WTC11 (cell line): ENCODE measurements around the gene AMBRA1. TPM values are rescaled to one million over a fixed set of nuclear protein-coding genes. Genes with fewer than 3 reads are reported as not detected.

Source experiments
- ATAC-seq: fragments of 200-7000 bp; cut with Tn5 transposase; 2 replicates; pipeline ENCODE4 v1.10.0; 2021; ENCODE audit warnings: mild to moderate bottlenecking, moderate library complexity
- CTCF ChIA-PET: fragments of 300-600 bp; sonication (Branson Sonifier 250); formaldehyde crosslinking; loops from one replicate; lab custom pipeline; 2021; ENCODE audit warnings: antibody characterized with exemption; lab: Charles Lee
- POLR2A ChIA-PET: fragments of 350-600 bp; sonication (Branson Sonifier 250); formaldehyde crosslinking; loops from one replicate; lab custom pipeline; 2021; ENCODE audit warnings: antibody characterized with exemption; lab: Charles Lee
- DNase-seq: peaks from one replicate; pipeline ENCODE4 v3.0.0; 2021; ENCODE audit warnings: low spot score
- H3K27ac Mint-ChIP-seq: 2 replicates; pipeline ENCODE4 v1.8.0; 2021; ENCODE audit warnings: mixed read lengths
- H3K27me3 Mint-ChIP-seq: 2 replicates; pipeline ENCODE4 v1.8.0; 2021; ENCODE audit warnings: low read depth, mild to moderate bottlenecking, moderate library complexity, mixed read lengths
- H3K36me3 Mint-ChIP-seq: 2 replicates; pipeline ENCODE4 v1.8.0; 2021; ENCODE audit warnings: mixed read lengths
- H3K4me1 Mint-ChIP-seq: 2 replicates; pipeline ENCODE4 v1.8.0; 2022; ENCODE audit warnings: mixed read lengths
- H3K4me3 Mint-ChIP-seq: 2 replicates; pipeline ENCODE4 v1.8.0; 2021; ENCODE audit warnings: mild to moderate bottlenecking, moderate library complexity, mixed read lengths
- H3K9me3 Mint-ChIP-seq: 2 replicates; pipeline ENCODE4 v1.8.0; 2021; ENCODE audit warnings: mixed read lengths
- CBFB ChIP-seq: sonication (generic); formaldehyde crosslinking; IDR thresholded peaks from 2 replicates; pipeline ENCODE4 v1.8.1; 2022; ENCODE audit warnings: mild to moderate bottlenecking, low read depth, missing genetic modification reagents
- FOXJ3 ChIP-seq: sonication (generic); formaldehyde crosslinking; IDR thresholded peaks from 2 replicates; pipeline ENCODE4 v1.9.0; 2021; ENCODE audit warnings: missing genetic modification reagents, mild to moderate bottlenecking, borderline replicate concordance
- FOXK1 ChIP-seq: sonication (generic); formaldehyde crosslinking; IDR thresholded peaks from 2 replicates; pipeline ENCODE4 v1.8.0; 2022; ENCODE audit warnings: mild to moderate bottlenecking, moderate library complexity, missing genetic modification reagents
- GTF2I ChIP-seq: fragments of 250-450 bp; sonication (Bioruptor Pico); conservative IDR thresholded peaks from 2 replicates; pipeline ENCODE4 v1.4.0; 2021; ENCODE audit warnings: mild to moderate bottlenecking
- TEAD1 ChIP-seq: sonication (generic); formaldehyde crosslinking; IDR thresholded peaks from 2 replicates; pipeline ENCODE4 v1.8.0; 2022; ENCODE audit warnings: mild to moderate bottlenecking, missing genetic modification reagents
- ZNF121 ChIP-seq: sonication (generic); formaldehyde crosslinking; IDR thresholded peaks from 2 replicates; pipeline ENCODE4 v1.8.0; 2023; ENCODE audit warnings: missing genetic modification reagents
- total RNA-seq: library from RNA; stranded (reverse); gene quantifications from 3 replicates; pipeline ENCODE4 v1.2.3, GENCODE V29; 2021
- TF ChIP-seq, protein P1 (sequence below): fragments of 250-450 bp; sonication (Bioruptor Pico); conservative IDR thresholded peaks from 2 replicates; pipeline ENCODE4 v1.9.0; 2021; ENCODE audit warnings: mild to moderate bottlenecking
- TF ChIP-seq, protein P2 (sequence below): fragments of 250-450 bp; sonication (Bioruptor Pico); IDR thresholded peaks from 2 replicates; pipeline ENCODE4 v1.9.0; 2021; ENCODE audit warnings: mild to moderate bottlenecking
- TF ChIP-seq, protein P3 (sequence below): sonication (generic); formaldehyde crosslinking; IDR thresholded peaks from 2 replicates; pipeline ENCODE4 v1.8.1; 2022; ENCODE audit warnings: mild to moderate bottlenecking, missing genetic modification reagents, moderate library complexity, borderline replicate concordance
- TF ChIP-seq, protein P4 (sequence below): sonication (generic); formaldehyde crosslinking; IDR thresholded peaks from 2 replicates; pipeline ENCODE4 v1.8.0; 2022; ENCODE audit warnings: mild to moderate bottlenecking, missing genetic modification reagents
- TF ChIP-seq, protein P5 (sequence below): sonication (generic); formaldehyde crosslinking; IDR thresholded peaks from 2 replicates; pipeline ENCODE4 v1.8.1; 2022; ENCODE audit warnings: mild to moderate bottlenecking, moderate library complexity, missing genetic modification reagents
- TF ChIP-seq, protein P6 (sequence below): sonication (generic); formaldehyde crosslinking; IDR thresholded peaks from 2 replicates; pipeline ENCODE4 v1.8.1; 2023; ENCODE audit warnings: mild to moderate bottlenecking, missing genetic modification reagents
- TF ChIP-seq, protein P7 (sequence below): fragments of 250-450 bp; sonication (Bioruptor Pico); IDR thresholded peaks from 2 replicates; pipeline ENCODE4 v2.1.2; 2022; ENCODE audit warnings: mild to moderate bottlenecking, moderate library complexity
- TF ChIP-seq, protein P8 (sequence below): sonication (generic); formaldehyde crosslinking; IDR thresholded peaks from 2 replicates; pipeline ENCODE4 v1.8.1; 2022; ENCODE audit warnings: low read depth, mild to moderate bottlenecking, moderate library complexity, missing genetic modification reagents, borderline replicate concordance
- TF ChIP-seq, protein P9 (sequence below): sonication (generic); formaldehyde crosslinking; IDR thresholded peaks from 2 replicates; pipeline ENCODE4 v1.8.0; 2023; ENCODE audit warnings: missing genetic modification reagents
- TF ChIP-seq, protein P10 (sequence below): fragments of 200-600 bp; IDR thresholded peaks from 2 replicates; pipeline ENCODE4 v1.8.0; 2022; ENCODE audit warnings: antibody characterized with exemption

Gene AMBRA1
- total RNA-seq, 1 experiment from 2014 or later: 35.0 TPM

DNA sequence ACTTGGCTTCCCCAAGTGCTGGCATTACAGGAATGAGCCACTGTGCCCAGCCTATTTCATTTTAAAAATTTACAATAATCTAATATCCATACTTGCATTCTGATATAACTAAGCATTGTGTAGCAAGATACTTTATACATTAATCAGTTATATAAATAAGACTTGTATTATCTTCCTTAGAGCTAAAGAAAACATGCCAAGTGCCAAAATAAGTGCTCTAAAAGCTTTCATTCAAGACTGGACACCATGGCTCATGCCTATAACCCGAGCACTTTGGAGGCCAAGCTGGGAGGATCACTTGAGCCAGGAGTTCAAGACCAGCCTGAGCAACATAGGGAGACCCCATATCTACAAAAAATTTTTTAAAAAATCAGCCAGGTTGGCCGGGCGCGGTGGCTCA, 123.9 kb downstream of the AMBRA1 start (continued):
- no peak for TF ChIP-seq GTF2I
- TF ChIP-seq, protein P1, sequence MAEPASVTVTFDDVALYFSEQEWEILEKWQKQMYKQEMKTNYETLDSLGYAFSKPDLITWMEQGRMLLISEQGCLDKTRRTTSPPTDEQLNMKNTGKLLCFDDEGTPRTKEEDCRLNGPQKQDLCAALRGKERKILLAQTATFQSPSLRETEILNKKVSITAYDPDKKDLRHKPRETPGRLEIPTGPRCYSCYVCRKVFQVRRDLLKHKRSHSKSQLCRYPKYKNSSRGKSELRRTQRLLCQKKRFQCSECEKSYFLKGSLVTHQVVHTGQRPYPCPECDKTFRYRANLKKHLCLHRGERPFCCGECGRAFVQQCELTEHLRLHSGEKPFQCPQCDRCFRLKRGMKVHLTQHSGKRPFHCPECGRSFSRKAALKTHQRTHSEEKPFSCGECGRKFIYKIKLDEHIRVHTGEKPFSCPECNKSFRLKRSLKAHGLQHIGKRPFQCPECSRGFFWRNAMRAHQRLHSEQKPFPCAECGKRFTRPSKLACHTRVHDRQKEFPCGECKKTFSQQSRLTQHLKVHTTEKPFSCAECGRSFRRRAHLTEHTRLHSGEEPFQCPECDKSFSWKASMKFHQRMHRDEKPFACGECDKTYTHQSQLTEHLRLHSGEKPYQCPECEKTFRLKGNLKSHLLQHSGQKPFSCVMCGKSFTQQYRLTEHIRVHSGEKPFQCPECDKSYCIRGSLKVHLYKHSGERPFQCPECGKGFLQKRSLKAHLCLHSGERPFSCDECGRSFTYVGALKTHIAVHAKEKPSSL: no peak
- TF ChIP-seq, protein P2, sequence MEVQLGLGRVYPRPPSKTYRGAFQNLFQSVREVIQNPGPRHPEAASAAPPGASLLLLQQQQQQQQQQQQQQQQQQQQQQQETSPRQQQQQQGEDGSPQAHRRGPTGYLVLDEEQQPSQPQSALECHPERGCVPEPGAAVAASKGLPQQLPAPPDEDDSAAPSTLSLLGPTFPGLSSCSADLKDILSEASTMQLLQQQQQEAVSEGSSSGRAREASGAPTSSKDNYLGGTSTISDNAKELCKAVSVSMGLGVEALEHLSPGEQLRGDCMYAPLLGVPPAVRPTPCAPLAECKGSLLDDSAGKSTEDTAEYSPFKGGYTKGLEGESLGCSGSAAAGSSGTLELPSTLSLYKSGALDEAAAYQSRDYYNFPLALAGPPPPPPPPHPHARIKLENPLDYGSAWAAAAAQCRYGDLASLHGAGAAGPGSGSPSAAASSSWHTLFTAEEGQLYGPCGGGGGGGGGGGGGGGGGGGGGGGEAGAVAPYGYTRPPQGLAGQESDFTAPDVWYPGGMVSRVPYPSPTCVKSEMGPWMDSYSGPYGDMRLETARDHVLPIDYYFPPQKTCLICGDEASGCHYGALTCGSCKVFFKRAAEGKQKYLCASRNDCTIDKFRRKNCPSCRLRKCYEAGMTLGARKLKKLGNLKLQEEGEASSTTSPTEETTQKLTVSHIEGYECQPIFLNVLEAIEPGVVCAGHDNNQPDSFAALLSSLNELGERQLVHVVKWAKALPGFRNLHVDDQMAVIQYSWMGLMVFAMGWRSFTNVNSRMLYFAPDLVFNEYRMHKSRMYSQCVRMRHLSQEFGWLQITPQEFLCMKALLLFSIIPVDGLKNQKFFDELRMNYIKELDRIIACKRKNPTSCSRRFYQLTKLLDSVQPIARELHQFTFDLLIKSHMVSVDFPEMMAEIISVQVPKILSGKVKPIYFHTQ (CRISPR knock-in tag): no peak
- TF ChIP-seq, protein P3, sequence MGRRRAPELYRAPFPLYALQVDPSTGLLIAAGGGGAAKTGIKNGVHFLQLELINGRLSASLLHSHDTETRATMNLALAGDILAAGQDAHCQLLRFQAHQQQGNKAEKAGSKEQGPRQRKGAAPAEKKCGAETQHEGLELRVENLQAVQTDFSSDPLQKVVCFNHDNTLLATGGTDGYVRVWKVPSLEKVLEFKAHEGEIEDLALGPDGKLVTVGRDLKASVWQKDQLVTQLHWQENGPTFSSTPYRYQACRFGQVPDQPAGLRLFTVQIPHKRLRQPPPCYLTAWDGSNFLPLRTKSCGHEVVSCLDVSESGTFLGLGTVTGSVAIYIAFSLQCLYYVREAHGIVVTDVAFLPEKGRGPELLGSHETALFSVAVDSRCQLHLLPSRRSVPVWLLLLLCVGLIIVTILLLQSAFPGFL (CRISPR knock-in tag): no peak
- TF ChIP-seq, protein P4, sequence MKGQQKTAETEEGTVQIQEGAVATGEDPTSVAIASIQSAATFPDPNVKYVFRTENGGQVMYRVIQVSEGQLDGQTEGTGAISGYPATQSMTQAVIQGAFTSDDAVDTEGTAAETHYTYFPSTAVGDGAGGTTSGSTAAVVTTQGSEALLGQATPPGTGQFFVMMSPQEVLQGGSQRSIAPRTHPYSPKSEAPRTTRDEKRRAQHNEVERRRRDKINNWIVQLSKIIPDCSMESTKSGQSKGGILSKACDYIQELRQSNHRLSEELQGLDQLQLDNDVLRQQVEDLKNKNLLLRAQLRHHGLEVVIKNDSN: no peak

DNA sequence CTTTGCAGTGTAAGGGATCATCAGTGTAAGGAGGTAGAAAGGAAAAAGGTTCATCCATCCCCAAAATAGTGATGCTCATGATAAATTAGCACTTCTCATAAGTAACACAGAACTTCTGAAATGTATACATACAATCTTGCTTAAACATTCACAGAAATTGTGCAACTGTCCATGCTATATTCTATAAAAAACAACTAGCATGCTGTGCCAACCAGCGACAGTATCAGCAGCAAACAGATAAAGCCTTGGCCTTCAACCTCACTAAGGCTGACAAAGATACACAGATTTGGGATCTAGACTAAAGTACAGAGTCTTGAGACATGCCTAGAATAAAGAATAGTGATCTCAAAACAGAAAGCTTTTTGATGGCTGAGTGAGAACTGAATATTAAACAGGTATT, 128.1 kb downstream of the AMBRA1 start:
- H3K4me1 Mint-ChIP-seq: peaks cover 34% of the 10 kb centered on the region
- ChIA-PET CTCF (interaction anchor here (1.9 kb wide), 1 partner anchor 25 kb away, joined by 7 read pairs; no protein-coding TSS in a partner anchor), POLR2A (no interaction called here)
- H3K27ac Mint-ChIP-seq: no peak overlapping the region
- DNase-seq (no peak), ATAC-seq (no peak)
- no peaks in the 10 kb centered on the region for H3K9me3 Mint-ChIP-seq
- H3K4me3 Mint-ChIP-seq: no peak overlapping the region
- no peaks in the 10 kb centered on the region for H3K27me3 Mint-ChIP-seq
- peaks cover 2% of the 10 kb centered on the region; the same call in 1 of the 2 replicates for H3K36me3 Mint-ChIP-seq
- TF ChIP-seq CBFB (CRISPR knock-in tag) (no peak), ZNF121 (CRISPR knock-in tag) (no peak), FOXJ3 (no peak), TEAD1 (CRISPR knock-in tag) (no peak), FOXK1 (CRISPR knock-in tag) (no peak)
- TF ChIP-seq, protein P5, sequence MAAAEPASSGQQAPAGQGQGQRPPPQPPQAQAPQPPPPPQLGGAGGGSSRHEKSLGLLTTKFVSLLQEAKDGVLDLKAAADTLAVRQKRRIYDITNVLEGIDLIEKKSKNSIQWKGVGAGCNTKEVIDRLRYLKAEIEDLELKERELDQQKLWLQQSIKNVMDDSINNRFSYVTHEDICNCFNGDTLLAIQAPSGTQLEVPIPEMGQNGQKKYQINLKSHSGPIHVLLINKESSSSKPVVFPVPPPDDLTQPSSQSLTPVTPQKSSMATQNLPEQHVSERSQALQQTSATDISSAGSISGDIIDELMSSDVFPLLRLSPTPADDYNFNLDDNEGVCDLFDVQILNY (CRISPR knock-in tag): no peak
- TF ChIP-seq, protein P6, sequence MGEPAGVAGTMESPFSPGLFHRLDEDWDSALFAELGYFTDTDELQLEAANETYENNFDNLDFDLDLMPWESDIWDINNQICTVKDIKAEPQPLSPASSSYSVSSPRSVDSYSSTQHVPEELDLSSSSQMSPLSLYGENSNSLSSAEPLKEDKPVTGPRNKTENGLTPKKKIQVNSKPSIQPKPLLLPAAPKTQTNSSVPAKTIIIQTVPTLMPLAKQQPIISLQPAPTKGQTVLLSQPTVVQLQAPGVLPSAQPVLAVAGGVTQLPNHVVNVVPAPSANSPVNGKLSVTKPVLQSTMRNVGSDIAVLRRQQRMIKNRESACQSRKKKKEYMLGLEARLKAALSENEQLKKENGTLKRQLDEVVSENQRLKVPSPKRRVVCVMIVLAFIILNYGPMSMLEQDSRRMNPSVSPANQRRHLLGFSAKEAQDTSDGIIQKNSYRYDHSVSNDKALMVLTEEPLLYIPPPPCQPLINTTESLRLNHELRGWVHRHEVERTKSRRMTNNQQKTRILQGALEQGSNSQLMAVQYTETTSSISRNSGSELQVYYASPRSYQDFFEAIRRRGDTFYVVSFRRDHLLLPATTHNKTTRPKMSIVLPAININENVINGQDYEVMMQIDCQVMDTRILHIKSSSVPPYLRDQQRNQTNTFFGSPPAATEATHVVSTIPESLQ: no peak
- TF ChIP-seq, protein P7, sequence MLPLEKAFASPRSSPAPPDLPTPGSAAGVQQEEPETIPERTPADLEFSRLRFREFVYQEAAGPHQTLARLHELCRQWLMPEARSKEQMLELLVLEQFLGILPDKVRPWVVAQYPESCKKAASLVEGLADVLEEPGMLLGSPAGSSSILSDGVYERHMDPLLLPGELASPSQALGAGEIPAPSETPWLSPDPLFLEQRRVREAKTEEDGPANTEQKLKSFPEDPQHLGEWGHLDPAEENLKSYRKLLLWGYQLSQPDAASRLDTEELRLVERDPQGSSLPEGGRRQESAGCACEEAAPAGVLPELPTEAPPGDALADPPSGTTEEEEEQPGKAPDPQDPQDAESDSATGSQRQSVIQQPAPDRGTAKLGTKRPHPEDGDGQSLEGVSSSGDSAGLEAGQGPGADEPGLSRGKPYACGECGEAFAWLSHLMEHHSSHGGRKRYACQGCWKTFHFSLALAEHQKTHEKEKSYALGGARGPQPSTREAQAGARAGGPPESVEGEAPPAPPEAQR (CRISPR knock-in tag): no peak
- TF ChIP-seq, protein P2 (CRISPR knock-in tag): no peak
- TF ChIP-seq, protein P8, sequence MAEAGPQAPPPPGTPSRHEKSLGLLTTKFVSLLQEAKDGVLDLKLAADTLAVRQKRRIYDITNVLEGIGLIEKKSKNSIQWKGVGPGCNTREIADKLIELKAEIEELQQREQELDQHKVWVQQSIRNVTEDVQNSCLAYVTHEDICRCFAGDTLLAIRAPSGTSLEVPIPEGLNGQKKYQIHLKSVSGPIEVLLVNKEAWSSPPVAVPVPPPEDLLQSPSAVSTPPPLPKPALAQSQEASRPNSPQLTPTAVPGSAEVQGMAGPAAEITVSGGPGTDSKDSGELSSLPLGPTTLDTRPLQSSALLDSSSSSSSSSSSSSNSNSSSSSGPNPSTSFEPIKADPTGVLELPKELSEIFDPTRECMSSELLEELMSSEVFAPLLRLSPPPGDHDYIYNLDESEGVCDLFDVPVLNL (CRISPR knock-in tag): no peak
- TF ChIP-seq, protein P9, sequence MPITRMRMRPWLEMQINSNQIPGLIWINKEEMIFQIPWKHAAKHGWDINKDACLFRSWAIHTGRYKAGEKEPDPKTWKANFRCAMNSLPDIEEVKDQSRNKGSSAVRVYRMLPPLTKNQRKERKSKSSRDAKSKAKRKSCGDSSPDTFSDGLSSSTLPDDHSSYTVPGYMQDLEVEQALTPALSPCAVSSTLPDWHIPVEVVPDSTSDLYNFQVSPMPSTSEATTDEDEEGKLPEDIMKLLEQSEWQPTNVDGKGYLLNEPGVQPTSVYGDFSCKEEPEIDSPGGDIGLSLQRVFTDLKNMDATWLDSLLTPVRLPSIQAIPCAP (CRISPR knock-in tag): no peak
- TF ChIP-seq, protein P10, sequence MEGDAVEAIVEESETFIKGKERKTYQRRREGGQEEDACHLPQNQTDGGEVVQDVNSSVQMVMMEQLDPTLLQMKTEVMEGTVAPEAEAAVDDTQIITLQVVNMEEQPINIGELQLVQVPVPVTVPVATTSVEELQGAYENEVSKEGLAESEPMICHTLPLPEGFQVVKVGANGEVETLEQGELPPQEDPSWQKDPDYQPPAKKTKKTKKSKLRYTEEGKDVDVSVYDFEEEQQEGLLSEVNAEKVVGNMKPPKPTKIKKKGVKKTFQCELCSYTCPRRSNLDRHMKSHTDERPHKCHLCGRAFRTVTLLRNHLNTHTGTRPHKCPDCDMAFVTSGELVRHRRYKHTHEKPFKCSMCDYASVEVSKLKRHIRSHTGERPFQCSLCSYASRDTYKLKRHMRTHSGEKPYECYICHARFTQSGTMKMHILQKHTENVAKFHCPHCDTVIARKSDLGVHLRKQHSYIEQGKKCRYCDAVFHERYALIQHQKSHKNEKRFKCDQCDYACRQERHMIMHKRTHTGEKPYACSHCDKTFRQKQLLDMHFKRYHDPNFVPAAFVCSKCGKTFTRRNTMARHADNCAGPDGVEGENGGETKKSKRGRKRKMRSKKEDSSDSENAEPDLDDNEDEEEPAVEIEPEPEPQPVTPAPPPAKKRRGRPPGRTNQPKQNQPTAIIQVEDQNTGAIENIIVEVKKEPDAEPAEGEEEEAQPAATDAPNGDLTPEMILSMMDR: no peak
